MG63 (cell line): ENCODE data around the gene EHMT2. TPM values are rescaled to one million over a fixed set of nuclear protein-coding genes. Genes with fewer than 3 reads are reported as not detected.
"Not testable (repeated sequence)": the region's sequence is repeated elsewhere in the genome, so short reads cannot be mapped to it uniquely, and the experiment has no call there.

Source experiments
- DNase-seq: peaks from one replicate; pipeline ENCODE4 v3.0.0-alpha.2; 2020
- H3K27me3 ChIP-seq: fragments of 250-450 bp; sonication (Bioruptor Pico); 2 replicates; pipeline ENCODE4 v1.5.1; 2020; ENCODE audit warnings: mild to moderate bottlenecking, moderate library complexity
- H3K36me3 ChIP-seq: fragments of 250-450 bp; sonication (Bioruptor Pico); 2 replicates; pipeline ENCODE4 v1.5.1; 2020; ENCODE audit warnings: mild to moderate bottlenecking, moderate library complexity
- H3K4me3 ChIP-seq: fragments of 250-450 bp; sonication (Bioruptor Pico); 2 replicates; pipeline ENCODE4 v1.5.1; 2020; ENCODE audit warnings: mild to moderate bottlenecking, moderate library complexity
- H3K9me3 ChIP-seq: fragments of 250-450 bp; sonication (Bioruptor Pico); 2 replicates; pipeline ENCODE4 v1.5.1; 2020; ENCODE audit warnings: mild to moderate bottlenecking, moderate library complexity
- total RNA-seq: library from RNA; depleted of rRNA; stranded (reverse); fragments of >200 nt; shearing (Covaris generic); gene quantifications from 2 replicates; pipeline ENCODE4 v1.2.3, GENCODE V29; 2014; ENCODE audit warnings: low replicate concordance; rRNA removed

Gene EHMT2
- total RNA-seq, 1 experiment from 2014 or later = 38.9 TPM

- peaks cover 70% of the 10 kb centered on the region for H3K36me3 ChIP-seq
Observed at GRCh38 chr6:31839779-31840126, 57.7 kb downstream of the EHMT2 start.

DNA sequence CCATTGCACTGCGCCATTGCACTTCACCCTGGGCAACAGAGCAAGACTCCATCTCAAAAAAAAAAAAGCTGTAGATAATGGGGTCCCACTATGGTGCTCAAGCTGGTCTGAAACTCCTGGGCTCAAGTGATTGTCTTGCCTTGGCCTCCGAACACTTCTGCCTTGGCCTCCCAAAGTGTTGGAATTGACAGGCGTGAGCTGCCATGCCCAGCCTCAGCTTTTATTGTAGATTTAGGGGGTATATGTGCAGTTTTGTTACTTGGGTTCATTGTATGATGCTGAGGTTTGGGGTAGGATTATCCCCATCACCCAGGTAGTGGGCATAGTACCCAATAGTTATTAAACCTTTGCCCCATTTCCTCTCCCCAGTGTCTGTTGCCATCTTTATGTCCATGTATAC lies 58.5 kb downstream of the EHMT2 start:
- H3K36me3 ChIP-seq = peaks cover 70% of the 10 kb centered on the region
- H3K4me3 ChIP-seq = peak overlapping the region; percentile 91; the same call in 1 of the 2 replicates
- H3K27me3 ChIP-seq = no peaks in the 10 kb centered on the region
- no peak for DNase-seq
- H3K9me3 ChIP-seq = no peaks in the 10 kb centered on the region

More at GRCh38 chr6:31839779-31840126, 57.7 kb downstream of the EHMT2 start:
- H3K27me3 ChIP-seq, H3K4me3 ChIP-seq, DNase-seq, H3K9me3 ChIP-seq: not testable (repeated sequence)

DNA sequence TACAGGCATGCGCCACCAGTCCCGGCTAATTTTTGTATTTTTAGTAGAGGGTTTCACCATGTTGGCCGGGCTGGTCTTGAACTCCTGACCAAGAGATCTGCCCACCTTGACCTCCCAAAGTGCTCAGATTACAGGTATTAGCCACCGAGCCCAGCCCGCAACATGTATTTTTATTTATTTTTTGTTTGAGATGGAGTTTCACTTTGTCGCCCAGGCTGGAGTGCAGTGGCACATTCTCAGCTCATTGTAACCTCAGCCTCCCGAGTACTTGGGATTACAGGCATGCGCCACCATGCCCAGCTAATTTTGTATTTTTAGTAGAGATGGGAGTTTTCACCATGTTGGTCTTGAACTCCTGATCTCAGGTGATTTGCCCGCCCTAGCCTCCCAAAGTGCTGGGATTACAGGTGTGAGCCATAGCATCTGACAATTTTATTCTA lies 59.4 kb downstream of the EHMT2 start:
- Histone ChIP-seq H3K36me3 (peaks cover 67% of the 10 kb centered on the region), H3K4me3 (peak overlapping the region; percentile 91)
- H3K9me3 ChIP-seq, H3K27me3 ChIP-seq, DNase-seq: not testable (repeated sequence)

GRCh38 chr6:31837369-31838113 lies 60.0 kb downstream of the EHMT2 start:
- DNase-seq = no peak
- no peaks in the 10 kb centered on the region for H3K9me3 ChIP-seq
- H3K4me3 ChIP-seq = peak overlapping the region; percentile 91
- H3K27me3 ChIP-seq = no peaks in the 10 kb centered on the region
- peaks cover 64% of the 10 kb centered on the region for H3K36me3 ChIP-seq

GRCh38 chr6:31836474-31837368 lies 60.8 kb downstream of the EHMT2 start:
- peaks cover 59% of the 10 kb centered on the region for H3K36me3 ChIP-seq
- no peaks in the 10 kb centered on the region for H3K27me3 ChIP-seq
- DNase-seq = no peak
- H3K4me3 ChIP-seq = peak overlapping the region; percentile 91
- H3K9me3 ChIP-seq = no peaks in the 10 kb centered on the region

- no peaks in the 10 kb centered on the region for H3K27me3 ChIP-seq
- H3K36me3 ChIP-seq = peaks cover 54% of the 10 kb centered on the region
- H3K9me3 ChIP-seq = no peaks in the 10 kb centered on the region
- no peak for DNase-seq
- peak overlapping the region; percentile 91 for H3K4me3 ChIP-seq
Observed at GRCh38 chr6:31836047-31836473, 61.4 kb downstream of the EHMT2 start.

- H3K9me3 ChIP-seq = no peaks in the 10 kb centered on the region
- peak; percentile 83 for DNase-seq
- peak overlapping the region; percentile 91 for H3K4me3 ChIP-seq
- peaks cover 39% of the 10 kb centered on the region for H3K36me3 ChIP-seq
- H3K27me3 ChIP-seq = no peaks in the 10 kb centered on the region
Observed at GRCh38 chr6:31834367-31835250, 62.9 kb downstream of the EHMT2 start.

DNA sequence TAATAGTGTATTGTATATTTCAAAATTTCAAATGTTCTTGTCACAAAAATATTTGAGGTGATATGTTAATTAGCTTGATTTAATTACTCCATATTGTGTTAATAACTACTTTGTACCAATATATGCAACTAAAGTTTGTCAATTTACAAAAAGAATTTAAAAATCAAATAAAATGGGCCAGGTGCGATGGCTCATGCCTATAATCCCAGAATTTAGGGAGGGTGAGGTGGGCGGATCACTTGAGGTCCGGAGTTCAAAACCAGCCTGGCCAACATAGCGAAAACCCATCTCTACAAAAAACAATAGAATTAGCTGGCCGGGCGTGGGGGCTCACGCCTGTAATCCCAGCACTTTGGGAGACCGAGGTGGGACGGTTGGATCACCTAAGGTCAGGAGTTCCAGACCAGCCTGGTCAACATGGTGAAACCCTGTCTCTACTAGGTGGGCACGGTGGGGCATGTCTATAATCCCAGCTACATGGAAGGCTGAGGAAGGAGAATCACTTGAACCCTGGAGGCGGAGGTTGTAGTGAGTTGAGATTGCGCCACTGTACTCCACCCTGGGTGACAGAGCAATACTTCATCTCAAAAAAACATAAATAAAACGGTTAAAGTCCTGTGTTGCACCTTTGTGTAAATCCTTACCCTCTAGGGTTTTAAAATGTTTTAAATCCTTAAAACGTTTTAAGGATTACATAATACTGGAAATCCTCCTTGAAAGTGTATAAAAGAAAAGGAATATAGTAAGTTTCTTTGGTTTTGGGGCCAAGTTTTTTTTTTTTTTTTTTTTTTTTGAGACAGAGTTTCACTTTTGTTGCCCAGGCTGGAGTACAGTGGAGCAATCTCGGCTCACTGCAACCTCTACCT lies 65.9 kb downstream of the EHMT2 start:
- Histone ChIP-seq H3K36me3 (peaks cover 9% of the 10 kb centered on the region), H3K27me3 (no peaks in the 10 kb centered on the region), H3K4me3 (peak overlapping the region; percentile 59), H3K9me3 (no peaks in the 10 kb centered on the region)
- no peak for DNase-seq

DNA sequence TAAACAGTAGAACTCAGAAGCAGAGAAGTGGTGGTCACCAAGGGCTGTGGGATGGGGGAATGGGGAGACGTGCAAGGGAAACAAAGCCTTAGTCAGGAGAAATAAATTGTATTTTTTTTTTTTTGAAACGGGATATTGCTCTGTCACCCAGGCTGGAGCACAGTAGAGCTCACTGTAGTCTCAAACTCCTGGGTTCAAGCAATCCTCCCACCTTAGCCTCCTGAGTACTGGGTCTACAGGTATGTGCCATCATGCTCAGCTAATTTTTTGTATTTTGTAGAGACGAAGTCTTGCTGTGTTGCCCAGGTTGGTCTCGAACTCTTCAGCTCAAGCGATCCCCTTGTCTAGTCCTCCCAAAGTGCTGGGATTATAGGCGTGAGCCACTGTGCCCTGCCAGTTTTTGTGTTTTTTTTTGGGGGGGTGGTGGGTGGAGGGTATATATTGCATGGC lies 66.6 kb downstream of the EHMT2 start:
- DNase-seq = no peak
- H3K9me3 ChIP-seq = no peaks in the 10 kb centered on the region
- peaks cover 3% of the 10 kb centered on the region for H3K36me3 ChIP-seq
- H3K4me3 ChIP-seq = peak overlapping the region; percentile 59
- no peaks in the 10 kb centered on the region for H3K27me3 ChIP-seq

Other genes with a start within 250 kb of the EHMT2 start
- gene BAG6, start 245.0 kb downstream of the EHMT2 start, total RNA-seq = 82.2 and 194 TPM in 2 replicates
- 0.56 TPM in 1 of 2 replicates, not detected in the other for gene APOM, start 241.8 kb downstream of the EHMT2 start, total RNA-seq
- 5.9 and 6.5 TPM in 2 replicates for gene C6orf47, start 236.9 kb downstream of the EHMT2 start, total RNA-seq
- gene GPANK1, start 232.7 kb downstream of the EHMT2 start, total RNA-seq = 21.4 and 24.2 TPM in 2 replicates
- 88.8 and 99.8 TPM in 2 replicates for gene CSNK2B, start 231.6 kb downstream of the EHMT2 start, total RNA-seq
- 0.42 and 1.1 TPM in 2 replicates for gene LY6G5B, start 227.7 kb downstream of the EHMT2 start, total RNA-seq
- gene LY6G5C, start 216.6 kb downstream of the EHMT2 start, total RNA-seq = not detected in 2 replicates
- gene ABHD16A, start 194.4 kb downstream of the EHMT2 start, total RNA-seq = 19.4 and 43.4 TPM in 2 replicates
- gene LY6G6F, start 190.8 kb downstream of the EHMT2 start, total RNA-seq = not detected in 2 replicates
- gene LY6G6D, start 182.3 kb downstream of the EHMT2 start, total RNA-seq = not detected in 2 replicates
- not detected in 2 replicates for gene LY6G6C, start 176.0 kb downstream of the EHMT2 start, total RNA-seq
- not detected in 2 replicates for gene MPIG6B, start 174.3 kb downstream of the EHMT2 start, total RNA-seq
- 24.6 and 31.9 TPM in 2 replicates for gene DDAH2, start 168.4 kb downstream of the EHMT2 start, total RNA-seq
- gene CLIC1, start 161.2 kb downstream of the EHMT2 start, total RNA-seq = 571 and 764 TPM in 2 replicates
- gene MSH5, start 157.7 kb downstream of the EHMT2 start, total RNA-seq = 3.1 and 6.3 TPM in 2 replicates
- 2.5 TPM in 1 of 2 replicates, not detected in the other for gene SAPCD1, start 135.0 kb downstream of the EHMT2 start, total RNA-seq
- 0.13 and 0.84 TPM in 2 replicates for gene VWA7, start 120.4 kb downstream of the EHMT2 start, total RNA-seq
- 58.8 and 107 TPM in 2 replicates for gene VARS1, start 101.9 kb downstream of the EHMT2 start, total RNA-seq
- gene LSM2, start 90.7 kb downstream of the EHMT2 start, total RNA-seq = 57.0 and 58.4 TPM in 2 replicates
- 0.33 and 0.39 TPM in 2 replicates for gene HSPA1L, start 82.4 kb downstream of the EHMT2 start, total RNA-seq
- 32.5 and 71.8 TPM in 2 replicates for gene HSPA1A, start 82.2 kb downstream of the EHMT2 start, total RNA-seq
- 48.7 and 72.1 TPM in 2 replicates for gene HSPA1B, start 70.0 kb downstream of the EHMT2 start, total RNA-seq
- gene NEU1, start 34.9 kb downstream of the EHMT2 start, total RNA-seq = 11.7 and 14.6 TPM in 2 replicates
- not detected in 2 replicates for gene SLC44A4, start 18.7 kb downstream of the EHMT2 start, total RNA-seq
- gene ZBTB12, start 4.4 kb upstream of the EHMT2 start, total RNA-seq = 0.67 and 9.3 TPM in 2 replicates
- gene C2, start 30.0 kb upstream of the EHMT2 start, total RNA-seq = 0.13 and 0.20 TPM in 2 replicates
- gene CFB, start 48.4 kb upstream of the EHMT2 start, total RNA-seq = 2.2 and 6.9 TPM in 2 replicates
- 111 and 131 TPM in 2 replicates for gene NELFE, start 61.3 kb upstream of the EHMT2 start, total RNA-seq
- 22.9 and 25.2 TPM in 2 replicates for gene SKIC2, start 61.5 kb upstream of the EHMT2 start, total RNA-seq
- 9.8 and 13.7 TPM in 2 replicates for gene DXO, start 74.4 kb upstream of the EHMT2 start, total RNA-seq
- gene C4A, start 84.4 kb upstream of the EHMT2 start, total RNA-seq = 0.26 TPM in 1 of 2 replicates, not detected in the other
- gene C4B, start 117.1 kb upstream of the EHMT2 start, total RNA-seq = 0.26 and 0.81 TPM in 2 replicates
- not detected in 2 replicates for gene CYP21A2, start 140.7 kb upstream of the EHMT2 start, total RNA-seq
- gene TNXB, start 211.6 kb upstream of the EHMT2 start, total RNA-seq = 0.44 and 3.6 TPM in 2 replicates
- 2.9 and 7.5 TPM in 2 replicates for gene ATF6B, start 230.5 kb upstream of the EHMT2 start, total RNA-seq
- 4.0 and 13.0 TPM in 2 replicates for gene FKBPL, start 232.6 kb upstream of the EHMT2 start, total RNA-seq